Stimulated activated CD4-positive, alpha-beta T cell treated with anti-CD3 and anti-CD28 coated beads, Interleukin-12 subunit alpha, Interleukin-12 subunit beta, amount 100 ng/mL, for 48 hours (primary cell): Measurements from ENCODE around the gene RTN4.

Experiments used
- DNase-seq, 3 donors: peaks; one replicate each; pipeline ENCODE4 v3.0.0-alpha.2; 2020; ENCODE audit warnings: low read depth in 2 of 3, low spot score in 1 of 3

The RTN4 gene

DNA sequence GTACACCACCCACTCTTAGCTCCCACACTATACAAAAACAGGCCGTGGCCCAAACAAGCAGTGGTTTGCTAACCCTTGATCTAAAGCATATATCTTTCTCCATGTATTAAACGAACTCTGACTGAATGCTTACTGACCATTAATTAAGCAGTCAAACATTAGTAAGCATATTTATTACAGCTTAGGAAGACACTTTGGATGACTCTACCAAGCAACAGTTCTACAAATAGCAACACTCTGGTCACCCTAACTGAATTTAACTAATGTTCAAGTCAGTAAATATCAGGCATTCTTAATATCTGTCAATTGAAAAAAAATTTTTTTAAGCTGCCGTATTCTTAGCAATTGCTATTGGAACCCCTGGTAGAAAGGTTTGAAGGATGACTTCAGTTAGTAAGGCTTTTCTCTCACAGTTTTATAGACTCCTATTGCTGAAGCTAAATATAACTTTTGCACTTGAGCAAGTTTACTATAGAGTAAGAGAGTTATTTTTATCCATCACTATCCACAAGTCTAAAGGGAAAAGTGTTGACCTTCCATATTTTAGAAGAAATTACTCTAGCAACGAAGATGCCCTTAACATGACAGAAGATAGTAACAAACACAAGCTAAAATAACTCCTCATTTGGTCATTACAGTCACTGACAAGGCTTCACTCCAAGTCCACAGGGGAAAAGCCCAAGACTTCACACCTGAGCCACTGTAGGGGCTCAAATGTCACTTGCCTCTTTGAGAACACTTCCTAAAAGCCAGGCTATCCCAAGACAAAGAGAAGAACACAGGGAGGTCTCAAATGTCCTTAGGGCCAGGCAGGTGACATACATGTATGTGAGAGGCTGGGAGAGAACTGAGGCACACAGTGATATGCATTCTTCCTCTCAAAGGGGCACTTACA lies 74.4 kb downstream of the RTN4 start:
- DNase-seq: no peak

DNA sequence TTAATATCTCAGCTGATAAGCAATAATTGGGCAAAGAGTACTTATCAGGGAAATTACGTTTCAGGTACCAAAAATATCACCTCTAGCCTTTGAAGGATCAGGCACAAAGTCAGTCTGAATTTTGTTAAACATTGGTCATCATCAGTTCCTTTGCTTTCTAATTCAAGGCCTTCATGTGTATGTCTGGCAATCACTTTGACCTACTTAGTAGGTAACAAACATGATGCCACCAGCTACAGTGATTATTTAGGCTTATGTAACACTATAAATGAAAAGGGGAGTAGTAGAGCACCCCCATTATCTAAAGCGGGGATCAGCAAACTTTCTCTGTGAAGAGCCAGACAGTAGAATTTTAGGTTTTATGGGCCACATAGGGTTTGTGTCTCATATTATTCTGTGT lies 75.1 kb downstream of the RTN4 start:
- no peak for DNase-seq

DNA sequence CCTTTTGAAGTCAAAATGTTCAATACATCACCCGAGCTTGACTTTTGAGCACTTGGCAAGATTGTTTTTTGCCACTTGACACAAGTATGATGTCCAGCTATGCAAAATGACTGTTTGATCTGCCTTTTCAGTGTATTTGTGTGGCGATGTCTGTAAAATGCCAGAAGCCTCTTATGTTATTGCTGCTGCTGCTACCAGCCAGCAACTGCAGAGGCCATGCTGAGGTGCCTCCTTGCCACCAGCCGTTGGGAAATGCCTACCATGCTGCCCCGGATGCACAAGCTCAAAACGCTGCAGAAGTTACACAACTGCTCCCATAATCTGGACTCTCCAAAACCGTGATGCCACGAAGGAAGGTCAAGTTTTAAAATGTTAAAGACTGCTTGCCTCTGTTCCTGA lies 80.3 kb downstream of the RTN4 start:
- DNase-seq: no peak

DNA sequence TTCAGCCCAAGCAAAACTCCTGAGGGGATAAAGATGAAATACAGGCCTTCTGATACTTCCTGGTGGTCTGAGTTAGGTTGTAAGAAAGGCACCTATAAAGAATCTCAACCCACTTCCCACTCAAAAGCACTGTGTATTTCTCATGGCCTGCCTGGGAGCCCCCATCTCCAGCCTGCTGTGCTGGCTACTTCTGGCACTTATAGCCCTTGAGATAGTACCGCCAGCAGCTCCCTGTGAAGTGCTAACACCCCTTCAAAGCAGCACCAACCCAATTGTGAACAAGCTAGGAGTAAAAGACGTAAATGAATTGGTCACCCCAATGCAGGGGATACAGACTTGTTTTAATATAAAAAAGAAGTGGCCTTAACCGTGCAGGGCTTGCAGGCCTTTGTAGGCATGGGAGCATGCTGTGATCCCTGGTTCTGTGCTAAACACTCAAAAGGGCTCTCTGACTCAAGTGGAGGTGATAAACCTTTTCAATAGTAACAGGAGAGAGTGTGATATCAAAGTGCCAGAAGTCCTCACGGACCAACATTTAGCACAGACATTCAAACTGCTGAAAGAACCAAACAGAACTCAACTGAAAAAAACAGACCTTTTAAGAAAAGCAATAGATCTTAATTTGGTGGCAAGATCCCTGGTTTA lies 80.8 kb downstream of the RTN4 start:
- DNase-seq: no peak

DNA sequence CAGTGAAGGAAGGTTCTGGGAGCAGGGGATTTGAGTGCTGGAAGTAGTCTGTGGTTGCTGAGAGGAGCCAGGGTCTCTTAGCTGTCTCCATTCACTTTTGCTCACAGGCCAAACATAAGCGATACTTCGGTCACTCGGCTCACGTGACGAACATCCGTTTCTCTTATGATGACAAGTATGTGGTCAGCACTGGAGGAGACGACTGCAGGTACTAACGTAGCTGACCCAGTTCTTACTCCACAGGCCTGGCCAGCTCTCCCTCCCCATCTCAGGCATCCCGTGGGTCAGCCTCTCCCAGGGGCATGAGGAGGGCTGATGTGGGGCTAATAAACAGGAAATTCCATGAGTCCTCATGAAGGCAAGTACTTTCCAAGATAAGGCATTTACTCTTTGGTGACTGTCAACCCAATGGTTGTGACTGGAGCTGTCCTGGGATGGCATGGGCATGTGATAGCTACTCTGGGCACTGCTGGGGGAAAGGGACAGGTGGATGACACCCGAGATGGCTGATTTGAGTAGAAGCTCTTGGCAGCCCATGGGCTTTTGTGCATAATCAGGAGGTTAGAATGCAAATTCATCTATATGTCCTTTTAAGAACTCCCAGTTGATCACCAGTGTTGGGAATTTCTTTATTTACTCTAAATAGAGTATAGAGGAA lies 81.6 kb downstream of the RTN4 start:
- DNase-seq: no peak

DNA sequence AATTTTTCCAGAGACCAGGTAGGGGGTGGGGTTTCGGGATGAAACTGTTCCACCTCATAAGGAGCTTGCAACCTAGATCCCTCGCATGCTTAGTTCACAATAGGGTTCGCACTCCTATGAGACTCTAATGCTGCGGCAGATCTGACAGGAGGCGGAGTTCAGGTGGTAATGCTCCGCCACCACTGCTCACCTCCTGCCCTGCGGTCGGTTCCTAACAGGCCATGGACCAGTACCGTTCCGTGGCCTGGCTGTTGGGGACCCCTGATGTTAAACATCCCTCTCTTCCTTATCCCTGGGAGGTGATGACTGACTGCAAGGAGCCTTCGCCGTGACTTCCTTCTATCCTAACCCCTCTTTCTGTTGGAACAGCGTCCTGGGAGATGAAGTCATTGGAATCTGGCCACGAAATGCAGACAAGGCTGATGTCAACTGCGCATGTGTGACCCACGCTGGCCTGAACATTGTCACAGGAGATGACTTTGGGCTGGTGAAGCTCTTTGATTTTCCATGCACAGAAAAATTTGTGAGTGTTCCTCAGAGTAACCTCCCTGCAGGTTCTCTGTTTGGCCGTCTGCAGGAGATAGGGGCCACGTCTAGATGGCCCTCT lies 82.4 kb downstream of the RTN4 start:
- DNase-seq: no peak

DNA sequence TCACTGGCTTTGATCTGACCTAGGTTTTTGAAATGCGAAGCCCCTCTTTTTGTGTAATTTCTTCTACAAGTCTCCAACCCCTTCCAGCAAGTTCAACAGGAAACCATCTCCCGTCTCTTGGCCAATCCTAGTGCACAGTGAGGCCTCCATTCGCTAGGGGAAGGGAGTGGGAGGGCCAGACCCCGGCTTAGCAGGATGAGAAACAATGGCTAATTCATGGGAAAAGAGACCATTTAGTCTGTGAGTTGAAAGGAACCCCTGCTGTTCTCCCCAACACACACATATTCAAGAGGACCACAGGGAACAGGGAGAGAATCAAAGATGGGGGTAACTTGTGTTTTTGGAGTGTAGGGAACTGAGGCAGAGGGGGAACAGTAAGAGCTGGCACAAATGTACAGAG lies 83.0 kb downstream of the RTN4 start:
- no peak for DNase-seq

DNA sequence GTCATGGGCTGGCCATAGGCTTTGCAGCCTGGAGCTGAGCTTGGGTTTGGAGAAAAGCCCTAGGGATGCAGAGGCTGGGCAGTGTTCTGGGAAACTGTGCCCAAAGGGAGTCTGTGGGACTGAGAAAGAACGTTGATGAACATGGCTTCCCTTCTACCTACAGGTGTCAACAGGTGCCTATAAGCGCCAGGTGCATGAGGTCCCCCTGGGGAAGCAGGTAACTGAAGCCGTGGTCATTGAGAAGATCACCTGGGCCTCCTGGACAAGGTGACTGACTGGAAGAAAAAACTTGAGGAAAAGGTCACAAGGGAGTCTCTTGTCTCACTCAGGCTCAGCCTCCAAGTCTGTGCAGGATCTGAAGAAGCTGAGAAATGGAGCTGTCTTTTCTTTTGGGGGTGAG lies 83.4 kb downstream of the RTN4 start:
- DNase-seq: no peak

DNA sequence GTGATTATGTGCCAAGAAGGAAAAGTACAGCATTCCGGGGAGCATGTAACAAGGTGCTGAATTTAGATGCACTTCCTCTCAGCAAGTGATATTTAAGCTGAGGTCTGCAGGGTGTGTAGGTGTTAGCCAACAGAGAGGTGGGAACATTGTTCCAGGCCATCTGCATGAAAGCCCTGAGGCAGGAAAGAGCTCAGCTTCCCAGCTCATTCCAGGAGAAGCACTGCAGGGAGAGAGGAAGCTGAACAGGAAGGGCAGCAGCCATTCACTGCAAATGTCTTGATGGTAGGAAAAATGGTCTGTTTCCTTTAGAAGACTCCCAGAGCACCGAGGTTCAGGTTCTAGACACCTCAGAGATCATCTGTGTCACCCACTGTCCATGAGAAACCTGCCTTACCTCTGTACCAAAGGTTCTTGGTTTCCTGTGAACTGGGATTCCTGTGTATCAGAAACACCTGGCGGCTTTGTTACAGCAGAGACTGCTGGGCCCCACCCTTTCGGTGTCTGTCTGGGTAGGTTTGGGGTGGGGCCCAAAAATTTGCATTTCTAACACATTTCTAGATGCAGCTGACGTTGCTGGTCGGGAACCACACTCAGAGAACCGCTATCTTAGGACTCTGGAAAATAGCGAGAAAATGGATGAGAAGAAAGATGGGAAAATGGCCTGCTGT lies 84.0 kb downstream of the RTN4 start:
- DNase-seq: no peak

DNA sequence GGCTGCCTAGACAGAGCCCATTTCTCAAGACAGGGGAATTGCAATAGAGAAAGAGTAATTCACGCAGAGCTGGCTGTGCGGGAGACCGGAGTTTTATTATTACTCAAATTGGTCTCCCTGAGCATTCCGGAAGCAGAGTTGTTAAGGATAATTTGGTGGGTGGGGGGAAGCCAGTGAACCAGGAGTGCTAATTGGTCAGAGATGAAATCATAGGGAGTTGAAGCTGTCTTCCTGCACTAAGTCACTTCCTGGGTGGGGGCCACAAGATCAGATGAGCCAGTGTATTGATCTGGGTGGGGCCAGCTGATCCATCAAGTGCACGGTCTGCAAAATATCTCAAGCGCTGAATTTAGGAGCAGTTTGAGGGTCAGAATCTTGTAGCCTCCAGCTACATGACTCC lies 84.8 kb downstream of the RTN4 start:
- no peak for DNase-seq

DNA sequence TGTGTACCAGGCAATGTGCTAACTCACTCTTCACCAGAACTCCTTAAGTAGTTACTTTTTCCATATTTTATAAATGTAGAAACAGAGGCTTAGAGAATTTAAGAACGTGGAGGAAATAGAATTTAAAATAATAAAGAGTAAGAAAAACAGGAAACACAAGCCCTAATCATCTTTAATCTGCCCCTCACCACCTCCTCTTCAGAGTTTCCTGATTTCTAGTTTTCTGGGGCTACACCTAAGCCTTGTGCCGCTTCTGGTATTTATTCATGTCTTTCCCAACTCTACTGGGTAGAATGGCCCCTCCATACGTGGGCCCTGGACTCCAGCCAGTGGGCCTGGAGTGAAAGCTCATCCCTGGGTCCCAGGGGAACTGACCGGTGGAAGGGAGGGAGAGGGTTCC lies 85.4 kb downstream of the RTN4 start:
- no peak for DNase-seq

DNA sequence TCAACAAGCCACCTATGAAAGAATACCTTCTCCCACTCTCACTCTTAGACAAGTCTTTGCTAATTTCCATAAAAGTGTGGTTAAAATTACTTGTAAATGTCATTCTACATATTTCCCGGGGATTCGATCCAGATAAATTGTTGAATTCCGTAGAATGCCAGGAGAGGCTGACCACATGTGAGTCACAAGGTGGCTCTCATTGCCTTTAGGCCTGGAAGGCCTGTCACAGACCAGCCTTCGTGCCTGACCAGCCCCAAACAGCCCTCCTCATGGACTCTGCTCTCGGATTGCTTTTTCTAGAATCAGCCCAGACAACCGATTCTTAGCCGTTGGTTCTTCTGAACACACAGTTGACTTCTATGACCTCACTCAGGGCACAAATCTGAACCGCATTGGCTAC lies 86.0 kb downstream of the RTN4 start:
- DNase-seq: no peak

DNA sequence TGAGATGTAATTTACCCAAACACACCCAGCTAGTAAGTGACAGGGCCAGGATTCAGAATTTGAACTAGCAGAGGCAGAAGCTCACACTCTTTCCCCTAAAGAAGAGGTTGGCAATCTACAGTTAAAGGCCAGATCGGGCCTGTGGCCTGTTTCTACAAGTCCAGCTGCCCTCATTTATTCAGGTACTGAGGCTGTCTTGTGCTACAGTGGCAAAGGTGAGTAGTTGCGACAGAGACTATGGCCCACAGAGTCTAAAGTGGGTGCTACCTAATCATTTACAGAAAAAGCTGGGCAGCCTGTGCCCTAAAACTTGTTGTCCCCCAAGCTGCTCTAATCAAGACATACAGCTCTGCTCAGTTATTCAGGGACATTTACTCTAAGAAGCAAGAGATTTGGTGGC lies 86.8 kb downstream of the RTN4 start:
- no peak for DNase-seq

DNA sequence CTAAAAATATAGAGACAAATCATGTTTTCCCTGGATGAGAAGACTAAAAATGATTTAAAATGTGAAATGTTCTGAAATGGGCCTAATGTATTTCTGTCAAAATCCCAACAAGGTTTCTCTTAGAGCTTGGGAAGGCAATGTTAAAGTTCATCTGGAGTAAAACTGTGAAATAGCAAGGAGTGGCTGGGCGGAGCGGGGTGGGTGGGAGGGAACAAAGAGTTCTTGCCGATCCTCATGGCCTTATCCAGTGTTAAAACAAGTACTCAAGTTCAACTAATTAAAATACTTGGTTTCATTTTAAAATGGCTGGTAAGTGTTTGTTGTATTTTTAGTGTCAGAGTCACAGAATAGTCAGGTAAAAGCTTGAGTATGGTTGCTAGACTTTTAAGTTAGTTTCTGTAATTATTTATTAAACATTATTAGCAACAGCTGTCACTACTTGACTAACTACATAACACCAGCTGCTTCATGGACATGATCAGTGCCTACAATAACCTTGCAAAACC lies 87.3 kb downstream of the RTN4 start:
- DNase-seq: no peak

DNA sequence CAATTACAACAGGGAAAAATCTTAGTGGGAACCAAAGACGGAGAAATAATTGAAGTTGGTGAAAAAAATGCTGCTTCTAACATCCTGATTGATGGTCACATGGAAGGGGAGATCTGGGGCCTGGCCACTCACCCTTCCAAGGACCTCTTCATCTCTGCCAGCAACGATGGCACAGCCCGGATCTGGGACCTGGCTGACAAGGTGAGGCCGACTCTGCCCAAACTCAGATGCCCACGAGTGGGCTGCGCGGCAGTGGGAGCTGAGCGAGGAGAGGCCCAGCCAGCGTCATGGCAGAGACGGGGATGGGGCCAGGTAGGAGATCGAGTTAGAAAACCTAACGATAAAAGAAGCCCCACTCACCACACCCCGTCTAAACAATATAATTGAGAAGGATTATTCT lies 87.7 kb downstream of the RTN4 start:
- DNase-seq: no peak

DNA sequence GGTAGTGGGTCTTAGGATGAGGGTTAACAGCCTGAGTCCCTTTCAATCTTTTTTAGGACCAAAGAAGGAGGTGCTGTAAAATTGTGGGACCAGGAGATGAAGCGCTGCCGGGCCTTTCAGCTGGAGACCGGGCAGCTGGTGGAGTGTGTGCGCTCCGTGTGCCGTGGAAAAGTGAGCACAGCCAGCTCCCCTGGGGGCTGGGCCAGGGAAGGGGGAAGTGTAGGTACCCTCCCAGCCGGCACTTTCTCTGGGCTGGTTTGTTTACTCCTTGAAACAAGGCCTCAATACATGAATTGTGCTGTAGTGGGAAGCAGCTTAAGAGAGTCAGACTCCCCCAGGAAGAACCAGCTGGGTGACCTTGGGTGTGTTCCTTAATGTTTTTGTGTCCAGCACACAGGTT lies 90.1 kb downstream of the RTN4 start:
- no peak for DNase-seq

DNA sequence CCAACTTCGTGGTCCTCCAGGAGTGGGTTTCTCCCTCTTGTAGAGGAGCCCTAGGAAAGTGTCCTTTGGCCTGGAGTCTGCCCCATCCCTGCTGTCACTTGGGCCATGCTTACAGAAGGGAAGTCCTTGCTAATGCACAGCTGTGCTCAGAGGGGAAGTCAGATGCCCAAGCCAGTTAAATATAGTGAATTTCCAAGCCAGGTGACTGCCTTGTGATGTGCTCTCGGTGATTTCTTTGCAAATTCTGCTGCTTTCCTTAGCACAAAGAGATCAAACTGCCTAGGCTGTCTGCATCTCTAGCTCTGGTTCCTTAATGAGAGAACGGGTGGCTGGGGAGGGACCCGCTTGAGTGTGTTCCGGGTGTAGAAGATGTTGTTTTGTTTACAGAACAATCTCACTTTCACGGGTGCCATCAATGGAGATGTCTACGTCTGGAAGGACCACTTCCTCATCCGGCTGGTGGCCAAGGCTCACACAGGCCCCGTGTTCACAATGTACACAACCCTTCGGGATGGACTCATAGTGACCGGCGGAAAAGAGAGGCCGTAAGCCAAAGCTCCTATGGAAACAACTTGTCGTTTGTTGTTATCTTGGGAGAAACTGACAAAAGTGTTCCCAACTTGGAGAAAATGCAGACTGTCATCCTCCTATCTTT lies 91.4 kb downstream of the RTN4 start:
- no peak for DNase-seq

DNA sequence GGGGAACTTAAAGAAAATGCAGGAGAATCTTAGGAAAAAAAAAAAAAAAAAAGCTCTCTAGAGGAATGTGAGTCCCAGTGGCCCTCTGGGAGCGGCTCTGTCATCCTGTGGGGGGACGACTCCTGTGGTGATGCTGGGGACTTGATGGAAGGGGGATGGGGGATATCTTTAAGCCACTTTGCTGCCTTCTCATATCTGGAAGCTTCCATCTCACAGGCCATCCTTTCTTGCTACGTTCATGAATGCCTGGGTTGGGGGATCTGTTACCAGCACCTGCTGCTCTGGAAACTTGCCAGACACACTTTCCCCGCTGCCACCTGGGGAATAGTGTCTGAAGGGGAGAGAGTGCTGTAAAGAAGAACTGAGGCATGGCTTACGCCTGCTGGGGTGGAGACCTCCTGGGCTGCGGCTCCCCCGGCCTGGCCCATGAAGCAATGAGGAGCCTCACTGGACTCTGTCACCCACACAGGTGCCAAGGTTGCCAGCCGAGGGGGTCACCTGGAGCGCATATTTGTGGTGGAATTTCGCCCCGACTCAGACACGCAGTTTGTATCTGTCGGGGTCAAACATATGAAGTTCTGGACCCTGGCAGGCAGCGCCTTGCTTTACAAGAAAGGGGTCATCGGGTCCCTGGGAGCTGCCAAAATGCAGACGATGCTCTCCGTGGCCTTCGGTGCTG lies 92.8 kb downstream of the RTN4 start:
- DNase-seq: no peak

DNA sequence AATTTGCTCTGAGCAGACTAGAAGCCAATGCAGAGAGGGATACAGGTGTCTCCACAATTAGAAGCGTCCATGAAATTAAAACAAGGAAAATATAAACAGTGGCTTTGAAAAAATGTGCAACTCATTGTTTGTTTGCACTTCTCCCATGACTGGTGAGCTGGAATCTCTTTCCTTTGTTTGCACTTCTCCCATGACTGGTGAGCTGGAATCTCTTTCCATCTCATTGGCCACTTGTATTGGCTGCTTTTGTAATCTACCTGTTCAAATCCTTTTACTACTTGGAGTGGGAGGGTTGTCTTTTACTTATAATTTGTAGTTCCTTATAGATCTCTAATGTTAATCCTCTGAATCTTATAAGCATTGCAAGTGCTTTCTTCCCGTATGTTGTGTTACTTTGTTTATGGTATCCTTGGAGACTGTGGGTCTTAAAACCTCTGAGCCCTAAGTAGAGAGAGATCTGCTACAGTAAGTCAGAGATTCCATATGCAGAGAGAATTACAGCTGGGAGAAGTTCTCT lies 94.1 kb downstream of the RTN4 start:
- no peak for DNase-seq
